Activated CD4-positive, alpha-beta T cell treated with anti-CD3 and anti-CD28 coated beads for 48 hours (primary cell): ENCODE data around the gene ANKRD13B.

Experiments used
- DNase-seq: peaks from one replicate; pipeline ENCODE4 v3.0.0-alpha.2; 2020

Gene ANKRD13B

GRCh38 chr17:29595943-29596774, 3.2 kb downstream of the ANKRD13B start:
- no peak for DNase-seq

- no peak for DNase-seq
Observed at GRCh38 chr17:29596811-29597210, 3.9 kb downstream of the ANKRD13B start.

- no peak for DNase-seq
Observed at GRCh38 chr17:29597361-29598172, 4.6 kb downstream of the ANKRD13B start.

- no peak for DNase-seq
Observed at GRCh38 chr17:29603109-29603674, 10.3 kb downstream of the ANKRD13B start.

GRCh38 chr17:29607557-29608195, 14.7 kb downstream of the ANKRD13B start:
- DNase-seq, result no peak

GRCh38 chr17:29608986-29609385, 16.1 kb downstream of the ANKRD13B start:
- no peak for DNase-seq

DNA sequence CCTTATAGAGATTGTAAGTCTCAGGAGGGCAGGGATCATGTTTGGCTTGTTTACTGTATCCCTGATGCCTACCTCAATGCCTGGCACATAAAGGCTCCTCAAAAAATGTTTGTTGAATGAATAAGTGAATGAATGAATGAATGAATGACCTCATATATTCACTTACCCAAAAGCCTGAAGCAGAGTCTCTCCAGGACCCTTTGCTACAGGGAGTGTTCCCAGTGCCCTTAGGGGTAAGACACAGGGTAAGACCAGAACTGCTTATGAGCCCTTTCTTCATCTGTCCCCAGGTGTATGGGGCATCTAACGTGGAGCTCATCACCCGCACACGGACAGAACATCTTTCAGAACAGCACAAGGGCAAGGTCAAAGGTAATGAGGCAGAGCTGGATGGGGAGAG, 17.5 kb downstream of the ANKRD13B start:
- DNase-seq, result no peak

DNA sequence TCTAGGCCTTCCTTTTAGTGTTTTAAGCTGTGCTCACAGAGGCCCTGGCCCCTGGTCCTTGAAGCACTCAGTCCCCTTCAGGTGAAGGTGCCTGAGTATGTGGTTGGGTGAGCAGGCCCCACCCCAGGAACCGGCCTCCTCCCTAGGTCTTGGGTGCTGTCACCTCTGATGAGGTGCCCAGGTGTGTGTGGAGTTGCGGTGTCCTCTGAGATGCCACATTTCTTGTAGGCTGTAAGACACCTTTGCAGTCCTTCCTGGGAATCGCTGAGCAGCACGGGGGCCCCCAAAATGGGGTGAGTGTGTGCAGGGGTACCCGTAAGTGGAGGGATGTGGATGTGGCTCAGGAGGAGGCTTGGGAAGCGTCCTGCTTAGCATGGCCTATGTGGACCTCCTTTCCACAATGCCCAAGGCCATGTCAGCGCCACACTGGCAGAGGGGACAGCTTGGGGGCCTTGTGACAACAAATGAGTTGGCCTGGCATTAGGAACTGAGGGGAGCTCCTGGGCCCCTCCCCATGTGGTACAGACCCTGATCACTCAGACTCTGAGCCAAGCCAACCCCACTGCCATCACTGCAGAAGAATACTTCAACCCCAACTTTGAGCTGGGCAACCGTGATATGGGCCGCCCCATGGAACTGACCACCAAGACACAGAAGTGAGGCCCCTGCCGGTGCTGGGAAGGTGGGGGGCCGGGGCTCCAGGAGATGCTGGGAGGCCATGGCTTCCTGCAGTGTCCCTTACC, 18.6 kb downstream of the ANKRD13B start:
- no peak for DNase-seq

DNA sequence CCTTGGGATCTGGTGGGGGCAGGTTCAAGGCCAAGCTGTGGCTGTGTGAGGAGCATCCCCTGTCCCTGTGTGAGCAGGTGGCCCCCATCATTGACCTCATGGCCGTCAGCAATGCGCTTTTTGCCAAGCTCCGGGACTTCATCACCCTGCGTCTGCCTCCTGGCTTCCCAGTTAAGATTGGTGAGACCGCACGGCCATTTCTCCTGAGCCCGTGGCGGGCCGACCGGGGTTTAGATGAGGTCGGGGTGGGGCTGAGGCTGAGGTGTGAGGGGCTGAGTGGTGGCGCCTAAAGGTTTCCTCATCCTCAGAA, 19.1 kb downstream of the ANKRD13B start:
- no peak for DNase-seq

- DNase-seq, result no peak
Observed at GRCh38 chr17:29612404-29613280, 19.7 kb downstream of the ANKRD13B start.

- DNase-seq, result peak; percentile 99
Observed at GRCh38 chr17:29613352-29613837, 20.5 kb downstream of the ANKRD13B start.

DNA sequence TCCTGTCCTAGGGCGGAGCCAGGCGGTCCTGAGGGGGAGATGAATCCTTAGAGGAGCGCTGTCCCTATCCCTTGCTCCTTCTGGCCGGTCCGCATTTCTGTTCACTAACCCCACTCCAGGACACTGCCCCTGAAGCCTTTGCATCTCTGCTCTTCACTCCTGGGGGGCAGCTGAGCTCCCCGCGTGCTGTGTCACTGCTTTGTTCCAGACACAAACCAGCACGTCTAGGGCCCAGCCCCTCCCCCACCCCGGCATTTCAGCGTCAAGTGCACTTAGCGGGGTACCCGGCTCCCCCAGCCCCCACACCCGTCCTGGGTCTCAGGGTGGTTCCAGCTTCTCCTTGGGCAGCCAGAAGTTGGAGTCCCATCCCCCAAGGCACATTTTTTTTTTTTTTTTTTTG, 20.9 kb downstream of the ANKRD13B start:
- DNase-seq, result no peak

GRCh38 chr17:29614349-29615047, 21.6 kb downstream of the ANKRD13B start:
- DNase-seq, result no peak

DNA sequence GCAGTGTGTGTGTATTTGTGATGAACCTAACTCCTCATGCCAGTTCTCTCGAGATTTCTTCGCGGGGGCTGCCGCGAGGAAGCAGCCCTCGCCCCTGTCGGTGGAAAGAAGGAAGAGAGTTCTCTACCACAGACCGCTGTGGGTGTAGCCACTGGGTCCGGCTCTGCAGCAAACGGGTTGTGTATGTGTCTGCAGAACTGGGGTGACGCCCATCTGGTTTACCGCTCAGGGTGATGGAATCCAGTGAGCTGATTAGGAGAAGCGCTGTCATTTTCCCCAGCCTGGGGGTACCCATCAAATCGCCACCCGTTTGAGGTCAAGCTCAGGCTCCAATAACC, 22.1 kb downstream of the ANKRD13B start:
- DNase-seq, result peak; percentile 71

DNA sequence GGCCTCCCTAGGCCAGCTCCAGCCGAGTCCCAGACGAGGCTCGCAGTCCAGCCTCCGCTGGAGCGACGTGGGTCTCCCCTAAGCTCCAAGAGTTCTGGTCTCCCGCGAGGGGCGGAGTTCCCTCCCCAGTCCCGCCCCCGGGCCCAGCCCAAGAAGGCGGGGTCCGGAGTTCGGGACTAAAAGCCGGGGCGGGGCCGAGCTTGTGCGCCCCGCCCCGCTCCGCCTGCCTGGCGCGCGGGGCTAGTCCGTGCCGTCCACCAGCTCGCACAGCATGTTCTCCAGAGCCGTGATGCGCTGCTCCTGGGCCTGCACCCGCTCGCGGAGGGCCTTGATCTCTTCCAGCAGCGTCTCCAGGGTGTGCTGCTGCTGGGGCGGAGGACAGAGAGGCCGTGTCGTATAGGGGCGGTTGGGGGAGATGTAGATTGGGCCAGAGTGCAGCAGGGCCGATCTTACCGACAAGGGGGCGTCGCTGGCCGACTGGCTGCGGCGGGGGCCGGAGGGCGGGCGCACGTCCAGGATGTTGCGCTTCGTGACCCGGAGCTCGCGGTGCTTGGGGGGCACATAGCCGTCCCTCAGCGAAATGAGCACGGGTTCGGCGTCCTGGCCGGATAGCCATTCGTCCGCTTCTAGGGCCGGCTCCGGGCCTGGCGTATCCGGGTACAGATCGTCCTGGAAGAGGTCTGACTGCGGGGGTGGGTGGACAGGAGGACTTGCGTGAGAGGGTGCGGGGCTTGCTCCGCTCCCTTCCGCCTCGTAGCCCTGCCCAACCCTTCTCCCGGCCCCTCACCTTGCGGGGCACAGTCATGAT, 22.8 kb downstream of the ANKRD13B start:
- DNase-seq, result peak; percentile 89

GRCh38 chr17:29616300-29617048, 23.5 kb downstream of the ANKRD13B start:
- DNase-seq, result peak; percentile 43

DNA sequence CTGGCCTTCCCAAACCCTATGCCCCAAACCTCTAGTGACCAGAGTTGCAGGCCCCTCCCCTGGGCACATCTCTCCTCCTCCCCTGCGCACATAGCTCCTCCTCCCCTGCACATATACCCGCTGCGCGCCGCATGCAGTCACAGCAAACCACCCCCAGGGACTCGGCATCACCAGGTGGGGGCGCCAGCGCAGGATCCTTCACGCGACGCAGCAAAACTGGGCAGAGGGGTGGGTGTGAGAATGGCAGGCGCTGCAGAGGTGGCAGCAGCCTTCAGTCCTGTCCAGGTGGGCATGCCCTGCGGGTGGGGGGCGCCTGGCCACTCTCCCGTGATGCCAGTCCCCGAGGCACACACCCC, 24.2 kb downstream of the ANKRD13B start:
- peak; percentile 98 for DNase-seq

DNA sequence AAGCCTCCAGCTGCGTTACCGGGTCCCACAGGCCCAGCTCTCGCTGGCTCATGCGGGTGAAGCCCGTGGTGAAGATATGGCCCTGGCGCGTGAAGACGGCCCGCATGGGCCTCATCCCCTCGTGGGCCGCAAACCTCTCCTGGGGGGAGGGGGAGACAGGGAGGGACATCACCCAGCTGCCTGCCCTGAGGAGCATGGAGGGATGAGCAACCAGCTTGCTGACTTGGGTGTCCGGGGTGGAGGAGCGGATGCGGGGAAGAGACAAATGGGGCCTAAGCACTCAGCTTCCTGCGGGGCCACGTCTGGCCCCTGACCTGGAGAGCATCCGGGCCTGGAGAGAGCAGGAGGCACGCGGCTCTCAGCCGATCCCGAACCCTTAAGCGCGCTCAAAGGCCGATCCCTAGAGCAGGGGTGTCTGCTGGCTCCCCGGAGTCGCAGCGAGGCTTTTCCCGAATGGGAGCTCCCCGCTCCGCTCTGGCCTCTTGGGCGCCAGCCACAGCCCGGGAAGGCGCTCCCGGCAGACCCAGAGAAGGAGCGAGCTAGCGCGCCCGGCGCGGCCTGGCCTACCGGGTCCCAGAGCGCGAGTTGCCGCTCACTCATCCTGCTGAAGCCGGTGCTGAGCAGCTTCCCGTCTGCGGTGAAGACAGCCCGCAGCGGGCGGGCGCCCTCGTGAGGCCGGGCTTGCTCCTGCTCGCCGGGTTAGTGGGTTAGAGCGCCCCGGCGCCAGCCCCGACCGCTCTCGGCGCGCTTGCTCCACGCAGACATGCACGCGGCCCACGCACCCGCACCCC, 24.7 kb downstream of the ANKRD13B start:
- DNase-seq, result peak; percentile 92
